Measurements from ENCODE around the gene BLOC1S2.

DNA sequence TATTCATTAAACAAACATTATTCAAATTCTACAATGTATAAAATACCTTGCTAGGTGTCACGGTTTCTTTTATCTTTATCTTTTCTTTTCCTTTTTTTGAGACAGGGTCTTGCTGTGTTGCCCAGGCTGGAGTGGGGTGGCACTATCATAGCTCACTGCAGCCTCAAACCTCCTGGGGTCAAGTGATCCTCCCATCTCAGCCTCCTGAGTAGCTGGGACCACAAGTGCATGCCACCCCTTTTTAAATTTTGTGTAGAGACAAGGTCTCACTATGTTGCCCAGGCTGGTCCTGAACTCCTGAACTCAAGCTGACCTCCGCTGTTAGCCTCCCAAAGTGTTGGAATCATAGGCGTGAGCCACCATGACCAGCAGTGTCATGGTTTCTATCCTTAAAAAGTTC lies 17.9 kb upstream of the BLOC1S2 start:
- TF ChIP-seq, protein P1, sequence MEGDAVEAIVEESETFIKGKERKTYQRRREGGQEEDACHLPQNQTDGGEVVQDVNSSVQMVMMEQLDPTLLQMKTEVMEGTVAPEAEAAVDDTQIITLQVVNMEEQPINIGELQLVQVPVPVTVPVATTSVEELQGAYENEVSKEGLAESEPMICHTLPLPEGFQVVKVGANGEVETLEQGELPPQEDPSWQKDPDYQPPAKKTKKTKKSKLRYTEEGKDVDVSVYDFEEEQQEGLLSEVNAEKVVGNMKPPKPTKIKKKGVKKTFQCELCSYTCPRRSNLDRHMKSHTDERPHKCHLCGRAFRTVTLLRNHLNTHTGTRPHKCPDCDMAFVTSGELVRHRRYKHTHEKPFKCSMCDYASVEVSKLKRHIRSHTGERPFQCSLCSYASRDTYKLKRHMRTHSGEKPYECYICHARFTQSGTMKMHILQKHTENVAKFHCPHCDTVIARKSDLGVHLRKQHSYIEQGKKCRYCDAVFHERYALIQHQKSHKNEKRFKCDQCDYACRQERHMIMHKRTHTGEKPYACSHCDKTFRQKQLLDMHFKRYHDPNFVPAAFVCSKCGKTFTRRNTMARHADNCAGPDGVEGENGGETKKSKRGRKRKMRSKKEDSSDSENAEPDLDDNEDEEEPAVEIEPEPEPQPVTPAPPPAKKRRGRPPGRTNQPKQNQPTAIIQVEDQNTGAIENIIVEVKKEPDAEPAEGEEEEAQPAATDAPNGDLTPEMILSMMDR (IDR thresholded peaks at IDR 0.05): no peak
- no peak for TF ChIP-seq POLR2A (IDR thresholded peaks at IDR 0.05; ENCODE audit: low read depth)

Data from esophagus muscularis mucosa (tissue), 3 donors.